HG03575 (cell line): ENCODE results near the gene DNPEP.

Experiments
- ATAC-seq: cut with Tn5 transposase; IDR thresholded peaks from one replicate; pipeline ENCODE4 v1.9.1; 2021; ENCODE audit not compliant: unreplicated experiment, insufficient number of reproducible peaks, low FRiP score; ENCODE audit errors: extremely low read depth

Gene DNPEP

GRCh38 chr2:219387306-219388120, at the start of gene DNPEP:
TSS of gene DNPEP (minus strand) at chr2:219387912. CDS start at chr2:219387794, 118 bp downstream.
- peak; percentile 25 for ATAC-seq

- ATAC-seq = no peak
These were observed 49.4 kb upstream of the DNPEP start for GRCh38 chr2:219437141-219437540.

- no peak for ATAC-seq
These were observed 48.8 kb upstream of the DNPEP start for GRCh38 chr2:219436491-219436890.

- ATAC-seq = no peak
These were observed 48.0 kb upstream of the DNPEP start for GRCh38 chr2:219435701-219436100.

GRCh38 chr2:219434718-219435525, 47.2 kb upstream of the DNPEP start, which contains the start of gene SPEG:
TSS of gene SPEG (plus strand) at chr2:219434843. CDS start at chr2:219434978, 135 bp downstream.
- ATAC-seq = no peak

- ATAC-seq = no peak
These were observed 46.7 kb upstream of the DNPEP start for GRCh38 chr2:219434468-219434717.

- no peak for ATAC-seq
These were observed 46.2 kb upstream of the DNPEP start for GRCh38 chr2:219433666-219434467.

GRCh38 chr2:219430633-219431615, 43.2 kb upstream of the DNPEP start:
- no peak for ATAC-seq

- ATAC-seq = no peak
These were observed 42.4 kb upstream of the DNPEP start for GRCh38 chr2:219429958-219430606.

GRCh38 chr2:219428469-219428868, 40.8 kb upstream of the DNPEP start:
- no peak for ATAC-seq

GRCh38 chr2:219426534-219427136, 38.9 kb upstream of the DNPEP start:
- ATAC-seq = no peak

GRCh38 chr2:219426068-219426443, 38.3 kb upstream of the DNPEP start:
- ATAC-seq = no peak

GRCh38 chr2:219425238-219426067, 37.7 kb upstream of the DNPEP start:
- no peak for ATAC-seq

GRCh38 chr2:219423652-219424377, 36.1 kb upstream of the DNPEP start:
- no peak for ATAC-seq

GRCh38 chr2:219422952-219423534, 35.3 kb upstream of the DNPEP start:
- ATAC-seq = no peak

- no peak for ATAC-seq
These were observed 33.6 kb upstream of the DNPEP start for GRCh38 chr2:219421323-219421722.
